Fibroblast of villous mesenchyme (primary cell): Measurements from ENCODE around the gene KLHL42. TPM values are rescaled to one million over a fixed set of nuclear protein-coding genes. Genes with fewer than 3 reads are reported as not detected.
"Not testable (repeated sequence)": the region's sequence is repeated elsewhere in the genome, so short reads cannot be mapped to it uniquely, and the experiment has no call there.

Source experiments
- DNase-seq: peaks from one replicate; pipeline ENCODE4 v3.0.0-alpha.2; 2010; ENCODE audit warnings: low read depth
- H3K4me3 ChIP-seq: 2 replicates; pipeline ENCODE4 v1.5.1; 2011; ENCODE audit warnings: low read depth, mild to moderate bottlenecking, low read length
- CTCF ChIP-seq: IDR thresholded peaks from 2 replicates; pipeline ENCODE4 v1.5.1; 2012; ENCODE audit warnings: low read depth, mild to moderate bottlenecking, low read length; ENCODE audit not compliant: insufficient read depth
- total RNA-seq: library from RNA; depleted of rRNA; stranded (reverse); fragments of >200 nt; gene quantifications from 2 replicates; pipeline ENCODE4 v1.2.3, GENCODE V29; 2012

The KLHL42 gene
- total RNA-seq, 1 donor, result 44.5 TPM

DNA sequence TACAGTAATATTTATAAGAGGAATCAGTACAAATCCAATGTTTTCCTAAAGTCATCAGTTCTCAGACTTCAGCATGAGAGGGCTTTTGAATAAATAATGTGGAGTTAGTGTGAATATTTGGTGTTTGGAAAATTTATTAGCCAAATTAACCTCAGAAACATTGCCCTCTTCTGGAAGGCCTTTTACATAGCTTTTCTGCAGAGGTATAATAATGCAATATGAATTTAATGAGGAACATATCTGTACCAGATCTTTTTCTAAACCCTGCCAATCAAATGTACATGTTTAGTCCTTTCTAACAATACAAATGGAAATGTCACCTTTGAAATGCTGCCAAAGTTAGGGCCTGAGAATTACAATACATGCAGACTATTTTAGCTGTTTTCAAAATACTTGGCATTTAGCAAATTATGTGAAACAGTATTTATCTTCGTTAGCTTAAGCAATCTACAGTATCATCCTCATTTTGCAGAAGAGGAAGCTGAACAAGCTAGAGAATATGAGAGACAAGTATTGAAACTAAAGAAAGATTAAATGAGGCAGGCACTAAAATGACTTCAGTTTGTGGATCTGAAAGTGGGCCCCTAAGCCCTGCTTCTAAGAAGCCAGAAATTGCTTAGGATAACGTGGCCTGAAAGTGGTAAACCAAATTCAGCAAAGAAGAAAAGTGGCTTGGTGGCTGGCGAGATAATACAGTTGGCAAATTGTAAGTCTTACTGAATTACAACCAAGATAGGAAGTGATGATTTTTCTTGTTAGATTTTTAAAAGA lies 60.4 kb downstream of the KLHL42 start:
- TF ChIP-seq CTCF, result peak; percentile 44
- DNase-seq, result no peak
- H3K4me3 ChIP-seq, result no peak overlapping the region

GRCh38 chr12:27841392-27841882 lies 61.4 kb downstream of the KLHL42 start:
- no peak for TF ChIP-seq CTCF
- H3K4me3 ChIP-seq, result no peak overlapping the region
- DNase-seq, result peak; percentile 94

DNA sequence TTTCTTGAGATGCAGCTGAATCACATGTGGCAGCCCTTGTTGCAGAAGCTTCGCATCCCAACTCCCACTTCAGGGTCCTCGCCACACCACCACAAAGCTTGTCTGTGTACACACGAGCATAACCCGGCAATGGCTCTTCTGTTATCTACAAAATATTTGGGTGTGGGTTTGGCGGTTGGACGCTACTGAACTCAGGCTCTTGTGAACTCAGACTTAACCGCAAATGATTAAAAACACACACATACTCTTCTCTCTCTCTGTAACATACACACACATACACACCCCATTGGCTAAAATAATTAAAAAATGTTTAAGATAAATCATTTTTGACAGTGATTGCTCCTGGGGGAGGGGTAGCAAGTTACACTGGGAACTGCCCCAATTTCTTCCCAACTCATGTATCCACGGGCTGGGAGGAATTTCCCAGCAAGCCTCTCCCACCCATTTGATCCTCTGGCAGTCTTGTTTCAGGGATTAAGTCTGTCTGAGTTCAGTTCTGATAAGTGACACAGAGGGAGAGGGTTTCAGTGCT lies 63.7 kb downstream of the KLHL42 start:
- peak overlapping the region; percentile 32 for H3K4me3 ChIP-seq
- peak; percentile 95 for DNase-seq
- no peak for TF ChIP-seq CTCF

DNA sequence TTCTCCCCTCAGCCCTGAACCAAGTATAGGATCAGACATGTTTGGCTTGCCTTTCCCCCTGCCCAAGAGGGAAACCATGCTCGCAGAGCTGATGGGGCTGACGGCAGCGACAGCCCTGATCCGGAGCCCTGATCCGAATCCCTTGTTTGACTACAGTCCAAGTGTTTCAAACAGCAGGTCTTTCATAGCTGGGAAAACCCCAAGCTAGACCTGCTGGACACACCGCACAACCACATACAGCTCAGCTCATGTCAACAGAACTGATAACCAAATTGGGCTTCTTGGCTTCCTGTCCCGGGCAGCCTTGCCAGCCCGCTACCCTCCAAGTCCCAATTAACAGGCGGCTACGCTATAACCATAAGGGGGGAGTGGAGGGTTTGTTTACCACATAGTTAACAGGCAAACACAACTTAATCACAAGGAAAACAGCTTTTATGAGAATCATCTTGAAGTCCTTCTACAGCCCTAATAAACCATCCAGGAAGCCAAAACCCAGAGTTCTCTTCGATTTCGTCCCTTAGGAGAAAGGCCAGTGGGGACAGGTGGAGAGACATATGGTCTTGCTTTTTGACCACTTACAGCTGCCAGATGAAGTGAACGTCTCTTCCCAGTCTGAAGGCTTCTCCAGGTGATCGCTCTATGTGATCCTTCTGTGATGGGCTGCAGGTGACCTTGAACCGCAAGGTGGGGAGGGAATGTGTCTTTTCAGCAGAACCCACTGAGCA lies 64.5 kb downstream of the KLHL42 start:
- H3K4me3 ChIP-seq, result peak overlapping the region; percentile 32
- TF ChIP-seq CTCF, result no peak
- DNase-seq, result peak; percentile 63

- no peak for TF ChIP-seq CTCF
- peak; percentile 59 for DNase-seq
- H3K4me3 ChIP-seq, result no peak overlapping the region
These were observed 65.2 kb downstream of the KLHL42 start for GRCh38 chr12:27845187-27845586.

- not testable (repeated sequence) for H3K4me3 ChIP-seq, DNase-seq
These were observed 65.7 kb downstream of the KLHL42 start for GRCh38 chr12:27845706-27846105.

GRCh38 chr12:27847293-27847692 lies 67.3 kb downstream of the KLHL42 start:
- H3K4me3 ChIP-seq, DNase-seq: not testable (repeated sequence)
